ENCODE measurements around the gene USH2A.

The USH2A gene

DNA sequence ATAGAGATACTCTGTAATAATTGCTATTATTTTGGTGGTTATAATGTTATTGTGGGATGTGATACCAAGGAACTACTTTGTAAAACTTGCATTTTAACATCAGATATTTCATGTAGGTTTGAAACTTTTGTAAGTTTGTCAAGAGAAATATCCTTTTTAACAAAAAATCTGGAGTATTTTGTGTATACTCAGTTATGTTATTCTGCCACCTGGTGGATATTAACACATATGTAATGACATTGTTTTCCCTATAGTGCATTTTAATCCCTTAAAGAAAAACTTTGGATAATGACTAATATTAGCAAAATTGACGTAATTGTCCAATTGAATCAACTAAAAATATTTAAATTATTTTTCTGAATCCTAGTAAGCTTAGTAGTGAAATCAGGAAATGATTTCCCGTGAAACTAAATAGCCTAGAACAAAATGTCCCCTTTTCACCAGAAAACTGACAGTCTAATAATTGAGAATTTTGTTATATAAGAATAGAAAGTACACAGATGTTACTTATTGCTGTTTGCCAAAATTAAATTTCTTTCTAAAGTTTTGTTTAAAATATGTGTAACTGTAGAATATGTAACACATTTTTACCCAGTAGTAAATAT, 816.6 kb downstream of the USH2A start:
- ChIA-PET CTCF (interaction anchor here (1.1 to 5.1 kb wide), 4 partner anchors 11 to 76 kb away, joined by 4 to 20 read pairs (median 4); no protein-coding TSS in a partner anchor), POLR2A (no interaction called here)
- DNase-seq (ENCODE audit: extremely low spot score), result no peak
- TF ChIP-seq, protein P1, sequence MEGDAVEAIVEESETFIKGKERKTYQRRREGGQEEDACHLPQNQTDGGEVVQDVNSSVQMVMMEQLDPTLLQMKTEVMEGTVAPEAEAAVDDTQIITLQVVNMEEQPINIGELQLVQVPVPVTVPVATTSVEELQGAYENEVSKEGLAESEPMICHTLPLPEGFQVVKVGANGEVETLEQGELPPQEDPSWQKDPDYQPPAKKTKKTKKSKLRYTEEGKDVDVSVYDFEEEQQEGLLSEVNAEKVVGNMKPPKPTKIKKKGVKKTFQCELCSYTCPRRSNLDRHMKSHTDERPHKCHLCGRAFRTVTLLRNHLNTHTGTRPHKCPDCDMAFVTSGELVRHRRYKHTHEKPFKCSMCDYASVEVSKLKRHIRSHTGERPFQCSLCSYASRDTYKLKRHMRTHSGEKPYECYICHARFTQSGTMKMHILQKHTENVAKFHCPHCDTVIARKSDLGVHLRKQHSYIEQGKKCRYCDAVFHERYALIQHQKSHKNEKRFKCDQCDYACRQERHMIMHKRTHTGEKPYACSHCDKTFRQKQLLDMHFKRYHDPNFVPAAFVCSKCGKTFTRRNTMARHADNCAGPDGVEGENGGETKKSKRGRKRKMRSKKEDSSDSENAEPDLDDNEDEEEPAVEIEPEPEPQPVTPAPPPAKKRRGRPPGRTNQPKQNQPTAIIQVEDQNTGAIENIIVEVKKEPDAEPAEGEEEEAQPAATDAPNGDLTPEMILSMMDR (IDR thresholded peaks at IDR 0.05; ENCODE audit: control extremely low read depth, extremely low read depth, low read depth, missing control alignments), result no peak

DNA sequence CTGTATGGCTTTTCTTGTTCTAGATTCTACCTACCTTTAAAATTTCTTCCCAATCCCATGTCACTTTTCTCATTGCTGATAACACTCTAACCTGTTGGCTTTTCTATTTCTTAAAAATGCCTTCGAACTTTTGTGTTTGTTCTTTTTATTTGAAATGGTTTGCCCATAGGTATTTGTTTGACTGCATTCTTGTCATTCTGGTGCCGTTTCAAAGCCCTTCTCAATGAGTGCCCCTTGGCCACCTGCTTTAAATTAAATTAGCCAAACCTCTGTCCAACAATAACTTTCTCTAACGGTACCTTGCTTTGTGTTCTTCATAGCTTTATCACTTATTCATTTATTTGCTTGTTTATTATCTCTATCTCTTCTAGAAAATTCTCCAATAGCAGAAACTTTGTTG, 817.2 kb downstream of the USH2A start:
- ChIA-PET POLR2A (no interaction called here), CTCF (interaction anchor here (1.4 to 5.1 kb wide), 4 partner anchors 12 to 75 kb away, joined by 4 to 20 read pairs (median 4); partner anchors contain the start of gene KCTD3)
- TF ChIP-seq, protein P1 (IDR thresholded peaks at IDR 0.05; ENCODE audit: control extremely low read depth, extremely low read depth, low read depth, missing control alignments), result no peak
- no peak for DNase-seq (ENCODE audit: extremely low spot score)

DNA sequence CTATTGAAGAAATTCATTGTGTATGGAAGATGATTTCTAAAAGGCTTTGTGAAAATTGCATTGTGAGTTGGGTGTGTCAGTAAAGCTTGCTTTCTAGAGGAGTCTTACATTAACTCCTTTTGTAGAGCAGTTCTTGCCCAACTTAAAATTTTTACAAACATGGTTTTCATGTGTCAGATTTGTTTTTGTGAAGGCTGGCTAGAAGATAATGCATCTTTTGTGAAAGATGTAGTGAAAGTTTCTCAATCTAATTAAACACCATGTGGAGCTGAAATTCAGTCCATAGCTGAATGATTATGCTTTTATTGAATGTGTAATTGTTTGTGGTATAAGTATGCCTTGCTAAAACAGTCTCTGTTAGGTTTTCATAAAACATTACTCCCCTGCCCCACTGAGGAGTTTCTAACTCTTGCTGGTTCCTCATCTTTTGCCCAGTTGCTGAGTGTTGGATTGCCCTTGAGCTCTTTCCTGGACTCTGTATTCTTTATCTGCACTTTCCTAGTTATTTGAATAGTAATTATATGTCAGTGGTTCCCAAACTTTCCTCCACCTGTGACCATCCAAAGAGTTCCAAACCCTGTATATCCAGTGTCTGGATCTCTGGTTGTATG, 818.1 kb downstream of the USH2A start:
- TF ChIP-seq, protein P1 (IDR thresholded peaks at IDR 0.05; ENCODE audit: control extremely low read depth, extremely low read depth, low read depth, missing control alignments), result no peak
- no peak for DNase-seq (ENCODE audit: extremely low spot score)
- CTCF ChIA-PET, result interaction anchor here (0.6 to 5.1 kb wide), 4 partner anchors 13 to 978 kb away, joined by 3 to 20 read pairs (median 4); partner anchors contain the start of gene KCTD3
- POLR2A ChIA-PET, result no interaction called here

DNA sequence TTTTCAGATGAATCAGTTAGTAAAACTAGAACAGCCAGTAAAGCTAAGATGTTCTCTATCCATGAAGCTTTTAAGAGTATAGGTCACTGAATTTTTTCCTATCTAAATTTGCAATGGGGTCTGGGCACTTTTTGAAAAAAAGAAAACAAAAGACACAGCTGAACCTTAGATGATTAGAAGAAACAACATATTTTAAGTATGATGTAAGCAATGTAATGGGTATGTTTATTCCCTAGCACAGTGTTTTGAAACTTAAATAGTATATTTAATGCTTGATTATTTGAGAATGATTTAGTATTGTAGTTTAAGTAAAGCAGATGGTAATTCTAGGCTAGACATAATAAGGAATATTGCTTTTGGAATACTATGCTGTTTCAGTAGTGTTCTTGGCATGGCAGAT, 819.9 kb downstream of the USH2A start:
- POLR2A ChIA-PET, result no interaction called here
- TF ChIP-seq, protein P1 (IDR thresholded peaks at IDR 0.05; ENCODE audit: control extremely low read depth, extremely low read depth, low read depth, missing control alignments), result no peak
- CTCF ChIA-PET, result interaction anchor here (1.0 to 1.8 kb wide), 6 partner anchors 9 to 1254 kb away, joined by 3 to 7 read pairs (median 4); no protein-coding TSS in a partner anchor
- DNase-seq (ENCODE audit: extremely low spot score), result no peak

DNA sequence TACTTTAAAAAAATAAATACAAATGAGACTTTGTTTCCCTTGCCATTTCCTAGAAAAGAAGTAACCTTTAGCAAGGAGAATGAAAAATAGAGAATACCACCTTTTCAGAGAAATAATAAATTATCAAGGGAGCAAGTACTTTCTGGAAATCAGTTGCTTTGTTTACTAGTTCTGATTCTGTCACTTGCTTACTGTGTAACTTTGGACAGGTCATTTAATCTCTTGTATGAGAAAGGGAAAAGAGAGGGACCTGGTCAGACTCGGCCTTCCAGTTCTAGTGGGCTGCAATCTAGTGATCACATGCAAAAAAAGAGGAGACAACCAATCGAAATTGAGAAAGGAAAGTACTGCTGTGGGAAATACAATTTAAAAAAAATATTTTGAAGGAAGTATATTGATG, 822.0 kb downstream of the USH2A start:
- POLR2A ChIA-PET, result no interaction called here
- CTCF ChIA-PET, result no interaction called here
- TF ChIP-seq, protein P1 (IDR thresholded peaks at IDR 0.05; ENCODE audit: control extremely low read depth, extremely low read depth, low read depth, missing control alignments), result no peak
- no peak for DNase-seq (ENCODE audit: extremely low spot score)

DNA sequence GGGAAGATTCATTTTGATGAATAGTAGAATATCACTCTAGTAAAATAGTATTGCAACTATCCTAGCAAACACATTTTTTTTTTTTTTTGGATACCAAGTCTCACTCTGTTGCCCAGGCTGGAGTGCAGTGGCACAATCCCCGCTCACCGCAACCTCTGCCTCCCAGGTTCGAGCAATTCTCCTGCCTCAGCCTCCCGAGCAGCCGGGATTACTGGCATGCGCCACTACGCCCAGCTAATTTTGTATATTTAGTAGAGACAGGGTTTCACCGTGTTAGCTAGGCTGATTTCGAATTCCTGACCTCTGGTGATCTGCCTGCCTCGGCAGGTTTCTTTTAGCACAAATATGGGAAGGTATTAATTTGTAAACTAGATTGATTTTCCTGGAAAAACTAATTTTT, 822.4 kb downstream of the USH2A start:
- TF ChIP-seq, protein P1 (IDR thresholded peaks at IDR 0.05; ENCODE audit: control extremely low read depth, extremely low read depth, low read depth, missing control alignments), result no peak
- no peak for DNase-seq (ENCODE audit: extremely low spot score)
- ChIA-PET POLR2A (interaction anchor here (0.7 kb wide), 1 partner anchor 1016 kb away, joined by 4 read pairs; no protein-coding TSS in a partner anchor), CTCF (interaction anchor here (1.0 kb wide), 1 partner anchor 10 kb away, joined by 3 read pairs; no protein-coding TSS in a partner anchor)
